NCI-H345 (cell line): ENCODE data around the gene CRADD.

Source experiments
- DNase-seq: peaks from one replicate; lab custom pipeline; 2025; lab: John Stamatoyannopoulos, UW

CRADD gene

GRCh38 chr12:93808169-93808899 lies 131.2 kb downstream of the CRADD start:
- DNase-seq: no peak

DNA sequence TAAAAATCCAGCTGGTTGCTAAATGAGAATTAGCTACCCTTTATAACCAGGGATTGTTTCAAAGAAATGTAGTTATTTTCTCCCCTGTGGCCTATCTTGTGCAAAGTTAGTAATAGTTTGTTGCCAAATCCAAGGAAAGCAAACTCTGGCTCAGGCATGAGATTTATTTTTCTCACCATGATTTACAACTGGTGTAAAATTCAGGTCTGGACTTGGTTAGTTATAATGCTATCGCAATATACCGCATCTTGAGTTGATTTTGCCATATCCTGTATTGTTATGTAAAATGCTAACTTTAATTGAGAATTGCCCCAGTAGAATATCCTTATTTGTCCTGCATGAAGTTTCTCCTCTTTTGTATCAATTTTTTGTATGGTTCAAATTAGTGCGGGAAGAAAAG lies 135.5 kb downstream of the CRADD start:
- no peak for DNase-seq

GRCh38 chr12:93813186-93813585 lies 136.0 kb downstream of the CRADD start:
- no peak for DNase-seq

- peak; percentile 63 for DNase-seq
Observed at GRCh38 chr12:93813972-93814821, 137.0 kb downstream of the CRADD start.

DNA sequence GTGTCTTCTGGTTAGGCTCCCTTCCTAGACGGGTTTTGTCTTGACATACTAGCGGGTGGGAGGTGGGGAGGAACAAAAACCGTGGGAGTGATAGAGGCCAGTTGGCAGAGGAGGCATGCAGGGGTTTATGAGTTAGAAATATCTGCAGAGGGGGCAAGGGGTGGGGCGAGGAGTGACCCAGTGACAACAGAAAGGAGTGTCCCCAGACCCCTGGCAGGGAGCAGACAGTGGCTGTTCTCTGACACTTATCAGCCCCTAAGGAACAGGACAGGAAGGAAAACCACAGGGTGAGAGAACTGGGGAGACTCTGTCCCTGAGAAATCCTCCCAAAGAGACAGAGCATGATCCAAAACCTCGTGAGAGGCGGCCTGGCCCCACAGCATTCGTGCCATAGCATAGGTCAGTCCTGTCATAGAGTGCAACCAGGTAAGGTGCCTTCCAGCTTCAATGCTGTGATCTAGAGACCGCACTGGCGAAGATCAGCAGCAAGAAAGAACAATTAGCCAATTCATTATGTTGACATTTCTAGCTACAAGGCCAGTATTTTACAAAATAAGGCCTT lies 141.4 kb downstream of the CRADD start:
- no peak for DNase-seq

DNA sequence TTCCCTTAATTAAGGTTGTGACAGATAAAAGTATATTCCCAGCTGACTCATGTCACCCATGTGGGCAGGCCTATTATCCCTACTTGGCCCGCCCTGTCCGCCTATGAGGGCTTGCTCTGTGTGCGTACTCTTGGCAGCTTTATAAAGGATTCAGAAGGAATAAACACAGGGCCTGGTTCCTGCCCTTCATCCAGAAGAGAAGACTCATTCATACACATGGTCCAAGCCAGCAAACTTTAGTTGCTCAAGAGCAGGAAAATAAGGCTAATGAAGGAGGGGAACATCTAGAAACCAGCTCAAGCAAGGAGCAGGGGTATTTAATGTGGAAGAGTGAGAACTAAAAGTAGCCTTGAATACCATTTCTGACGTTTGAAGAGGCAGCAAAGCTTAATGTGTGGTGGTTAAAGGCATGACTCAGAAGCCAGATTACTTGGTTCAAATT lies 141.9 kb downstream of the CRADD start:
- no peak for DNase-seq

DNA sequence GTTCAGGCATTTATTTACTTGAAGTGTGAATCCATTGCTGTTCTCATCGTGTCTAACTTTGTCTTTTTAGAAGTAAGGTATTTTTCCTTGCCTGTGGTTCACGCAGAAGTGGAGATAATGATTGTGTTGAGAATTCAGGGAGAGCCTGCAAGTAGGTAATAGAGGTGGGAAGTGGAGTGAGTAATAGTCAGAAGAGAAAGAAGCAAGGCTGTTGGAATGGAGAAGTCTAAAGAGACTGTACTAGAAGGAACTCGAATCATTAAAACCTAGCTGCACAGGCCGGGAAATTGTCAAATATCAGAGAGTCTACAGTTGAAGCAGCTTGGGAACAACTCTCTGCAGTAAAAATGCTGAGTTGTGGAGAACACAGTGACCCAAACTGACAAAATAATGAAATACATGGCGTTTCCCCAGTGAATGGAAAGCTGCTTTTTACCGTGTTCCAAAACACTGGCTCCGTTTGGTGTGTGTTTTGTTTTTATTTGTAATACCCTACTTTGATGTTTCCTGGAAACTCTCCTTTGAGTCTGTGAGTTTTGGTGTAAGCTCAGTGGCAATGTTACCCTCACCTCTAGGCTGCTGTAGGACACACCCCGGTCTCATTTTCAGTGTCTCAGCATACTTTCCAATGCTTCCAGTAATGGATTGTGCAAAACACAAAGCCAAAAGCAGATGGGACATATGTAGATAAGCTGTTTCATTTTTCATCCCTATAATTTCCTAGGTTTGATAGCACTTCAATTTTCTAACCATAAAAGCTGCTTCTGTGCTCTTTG lies 146.6 kb downstream of the CRADD start:
- DNase-seq: no peak

- DNase-seq: no peak
Observed at GRCh38 chr12:93824514-93825500, 147.6 kb downstream of the CRADD start.

DNA sequence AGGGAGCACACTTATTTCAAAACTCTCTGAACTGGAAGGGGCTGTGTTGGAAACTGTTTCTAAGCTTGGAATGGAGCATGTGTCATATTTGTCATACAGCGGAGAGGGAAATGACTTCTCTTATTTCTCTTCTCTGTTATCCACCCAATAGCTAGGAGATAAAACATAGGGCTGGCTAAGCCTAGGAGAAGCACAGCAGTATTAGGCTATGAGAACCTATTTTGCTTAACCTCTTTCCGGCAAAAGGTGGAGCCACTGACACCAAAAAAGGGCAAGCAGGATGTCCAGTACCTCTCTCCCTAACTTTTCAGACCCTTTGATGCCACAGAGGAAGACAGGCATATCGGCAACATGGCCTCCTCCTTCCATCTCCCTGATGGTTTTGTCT lies 148.3 kb downstream of the CRADD start:
- no peak for DNase-seq

GRCh38 chr12:93825931-93826555 lies 148.9 kb downstream of the CRADD start:
- no peak for DNase-seq

DNA sequence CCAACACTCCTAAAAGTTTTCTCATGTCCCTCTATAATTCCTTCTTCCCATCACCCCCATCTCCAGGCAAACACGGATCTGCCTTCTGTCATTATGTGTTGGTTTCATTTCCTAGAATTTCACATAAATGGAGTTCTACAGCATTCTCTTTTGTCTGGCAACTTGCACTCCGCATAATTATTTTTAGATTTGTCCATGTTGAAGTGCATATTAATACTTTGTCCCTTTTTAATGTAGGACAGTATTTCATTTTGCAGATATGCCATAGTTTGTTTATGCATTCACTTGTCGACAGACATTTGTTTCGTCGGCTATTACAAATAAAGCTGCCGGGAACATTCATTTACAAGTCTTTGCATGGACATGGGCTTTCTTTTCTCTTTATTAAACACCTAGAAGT lies 150.0 kb downstream of the CRADD start:
- DNase-seq: no peak

GRCh38 chr12:93827669-93828068 lies 150.5 kb downstream of the CRADD start:
- peak; percentile 44 for DNase-seq

- no peak for DNase-seq
Observed at GRCh38 chr12:93829016-93829415, 151.8 kb downstream of the CRADD start.

DNA sequence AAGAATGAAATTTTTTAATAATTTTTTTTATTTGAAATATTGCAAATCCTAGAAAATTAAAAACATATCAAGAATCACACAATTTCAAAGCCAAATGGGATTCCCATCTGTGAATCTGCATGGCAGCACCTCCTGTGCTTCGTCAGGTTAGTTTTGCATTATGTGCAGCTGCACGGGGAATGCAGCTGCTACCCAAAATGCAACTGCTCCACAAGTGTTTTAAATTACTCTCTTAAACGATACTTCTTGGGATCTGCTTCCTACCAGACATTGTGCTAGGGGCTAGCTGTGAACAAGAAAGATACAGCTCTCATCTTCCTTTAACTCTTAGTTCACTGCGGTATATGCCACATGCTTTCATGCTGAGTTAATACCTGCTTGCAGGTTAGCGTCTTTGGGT lies 154.2 kb downstream of the CRADD start:
- DNase-seq: no peak

- DNase-seq: no peak
Observed at GRCh38 chr12:93832131-93832530, 155.0 kb downstream of the CRADD start.

DNA sequence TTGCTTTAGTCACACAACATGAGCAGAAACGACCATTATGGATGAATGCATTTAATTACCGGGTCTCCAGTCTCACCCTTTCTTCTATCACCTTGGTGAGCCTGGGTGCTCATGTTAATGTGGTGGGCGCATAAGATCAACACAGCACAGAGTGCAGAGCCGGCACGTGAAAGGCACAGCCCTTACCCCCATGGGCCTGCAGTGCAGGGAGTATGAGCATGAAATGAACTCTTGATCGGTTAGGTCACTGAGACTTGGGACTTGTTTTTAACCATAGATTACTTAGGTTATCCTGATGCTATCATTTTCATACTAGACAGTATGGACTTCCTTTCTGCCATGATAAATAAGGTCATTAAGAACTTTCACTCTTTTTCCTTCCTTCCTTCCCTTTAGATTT lies 156.8 kb downstream of the CRADD start:
- no peak for DNase-seq

- no peak for DNase-seq
Observed at GRCh38 chr12:93836620-93837260, 159.6 kb downstream of the CRADD start.

- no peak for DNase-seq
Observed at GRCh38 chr12:93838193-93838592, 161.0 kb downstream of the CRADD start.

DNA sequence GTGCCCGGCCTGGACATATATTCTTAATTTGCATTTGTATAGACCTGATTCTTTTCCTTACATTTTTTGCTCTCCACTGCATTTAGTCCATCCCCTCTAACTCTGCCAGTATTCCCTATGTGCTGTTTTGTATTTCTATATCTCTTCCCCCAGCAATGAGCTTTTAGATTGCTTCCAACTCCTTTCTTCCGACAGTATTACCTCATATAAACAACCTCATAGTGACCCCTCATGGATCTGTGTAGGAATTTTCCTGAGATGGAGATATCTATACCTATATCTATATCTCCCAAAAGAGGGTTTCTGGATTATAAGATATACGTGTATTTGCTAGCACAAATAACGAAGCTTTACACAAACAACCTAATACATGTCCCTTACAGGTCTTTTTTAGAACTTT lies 161.9 kb downstream of the CRADD start:
- DNase-seq: no peak

DNA sequence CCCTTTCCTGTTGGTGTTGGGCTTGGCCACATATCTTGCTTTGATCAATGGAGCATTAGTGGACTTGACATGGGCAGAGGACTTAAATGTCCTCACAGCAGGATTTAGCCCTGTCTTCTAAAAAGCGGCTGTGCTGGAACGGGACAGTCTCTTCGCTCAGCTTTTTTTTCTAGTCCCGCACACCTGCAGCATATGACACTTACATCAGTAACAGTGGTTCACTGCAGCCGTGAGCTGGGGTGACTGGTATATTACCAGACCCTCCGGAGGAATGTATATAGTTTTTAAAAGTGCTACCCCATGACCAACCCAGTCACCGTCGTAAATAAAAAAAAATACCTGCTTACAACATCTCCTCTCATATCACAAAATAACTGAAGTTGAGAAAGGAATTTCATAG lies 164.5 kb downstream of the CRADD start:
- no peak for DNase-seq
